ENCODE data around the gene SLC25A21.
"Not testable (repeated sequence)": the region's sequence is repeated elsewhere in the genome, so short reads cannot be mapped to it uniquely, and the experiment has no call there.

Gene SLC25A21

DNA sequence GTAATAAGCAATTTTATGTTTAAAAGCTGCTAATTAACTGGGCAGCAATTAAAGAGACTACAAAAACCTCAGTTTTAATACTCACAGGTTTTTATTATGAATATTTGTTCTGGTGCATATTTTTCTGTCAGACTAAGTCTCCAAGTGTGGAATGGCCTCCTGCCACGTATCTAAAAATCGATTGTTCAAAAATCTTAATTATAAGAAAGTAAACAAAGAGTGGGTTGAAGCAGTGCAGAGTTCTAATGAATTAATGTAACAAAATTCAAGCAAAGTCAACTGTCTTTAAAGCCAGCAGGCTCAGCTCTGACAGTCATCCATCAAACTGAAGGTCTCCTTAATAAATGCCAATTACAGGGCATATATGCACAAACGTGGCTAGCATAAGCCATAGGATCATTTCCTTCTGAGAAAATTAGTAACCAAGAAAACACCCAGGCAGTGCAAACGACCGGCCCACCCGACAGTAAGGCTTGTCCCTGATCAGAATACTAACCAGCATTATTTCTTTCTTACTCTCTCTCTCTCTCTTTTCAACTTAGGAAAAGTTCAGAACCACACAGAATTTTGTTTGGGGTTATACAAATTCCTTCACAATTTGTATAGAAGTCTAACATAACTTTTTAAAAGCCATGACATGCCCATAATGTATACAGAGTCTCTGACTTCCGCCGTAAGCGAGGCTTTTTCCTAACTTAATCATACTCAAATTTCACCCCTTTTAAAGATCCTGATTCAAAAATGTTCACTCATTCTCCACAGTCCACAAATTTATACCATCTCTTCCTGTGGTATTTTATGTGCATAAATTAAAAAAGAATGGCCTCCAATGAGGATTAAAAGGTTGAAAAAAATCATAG is 83.8 kb downstream of the SLC25A21 start:
- DNase-seq (ENCODE audit: low read depth), result no peak

DNA sequence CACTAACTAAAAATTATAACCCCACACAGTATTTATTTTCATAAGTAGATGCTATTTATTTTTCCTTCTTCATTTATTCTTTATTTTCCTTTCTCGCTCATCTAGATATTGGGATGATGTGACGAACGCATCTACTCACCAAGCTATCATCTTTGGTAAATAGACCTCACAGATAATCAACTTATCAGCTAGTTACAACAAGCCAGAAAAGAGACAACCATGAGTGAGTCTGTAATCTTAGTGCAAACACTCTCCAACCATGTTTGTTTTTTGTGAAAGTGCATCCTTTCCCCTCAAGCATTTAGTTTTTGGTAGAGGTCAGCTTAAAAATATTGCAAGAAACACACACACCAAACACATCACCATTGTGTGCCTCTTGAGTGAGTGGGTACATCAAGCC is 84.9 kb downstream of the SLC25A21 start:
- no peak for DNase-seq (ENCODE audit: low read depth)

DNA sequence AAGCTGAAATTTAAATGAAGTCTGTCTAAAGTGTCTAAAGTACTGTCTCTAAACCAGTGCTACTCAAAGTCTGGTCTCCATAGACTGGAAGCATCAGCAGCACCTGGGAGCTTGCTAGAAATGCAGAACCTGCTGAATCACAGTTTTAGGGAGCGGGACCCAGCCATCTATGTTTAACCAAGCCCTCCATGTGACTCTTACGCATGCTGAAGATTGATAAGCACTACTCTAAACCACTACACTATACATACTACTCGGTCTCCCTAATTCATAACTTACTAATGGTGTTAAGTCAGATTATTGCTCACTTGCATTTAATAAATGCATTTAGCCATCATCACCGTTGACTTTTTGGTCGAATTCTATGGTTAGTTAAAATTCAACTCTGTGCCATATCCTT is 88.8 kb downstream of the SLC25A21 start:
- no peak for DNase-seq (ENCODE audit: low read depth)

DNA sequence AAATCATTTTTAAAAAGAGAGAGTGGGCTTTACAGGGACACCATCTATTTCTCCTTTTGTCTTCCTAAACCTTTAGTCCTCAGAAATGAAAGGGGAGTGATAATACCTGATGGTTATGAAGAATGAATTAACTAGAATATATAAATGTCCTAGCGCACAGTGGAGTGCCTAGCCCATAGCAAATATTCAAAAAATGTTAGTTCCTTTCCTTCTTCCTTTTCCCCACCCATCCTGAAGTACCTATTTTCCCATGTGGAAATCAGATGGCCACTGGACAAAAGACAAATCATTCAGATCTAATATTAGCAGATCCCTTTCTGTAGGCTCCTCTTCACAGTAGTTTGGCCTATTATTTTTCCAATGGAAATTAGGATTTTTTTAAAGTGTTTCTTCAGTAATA is 90.0 kb downstream of the SLC25A21 start:
- no peak for DNase-seq (ENCODE audit: low read depth)

DNA sequence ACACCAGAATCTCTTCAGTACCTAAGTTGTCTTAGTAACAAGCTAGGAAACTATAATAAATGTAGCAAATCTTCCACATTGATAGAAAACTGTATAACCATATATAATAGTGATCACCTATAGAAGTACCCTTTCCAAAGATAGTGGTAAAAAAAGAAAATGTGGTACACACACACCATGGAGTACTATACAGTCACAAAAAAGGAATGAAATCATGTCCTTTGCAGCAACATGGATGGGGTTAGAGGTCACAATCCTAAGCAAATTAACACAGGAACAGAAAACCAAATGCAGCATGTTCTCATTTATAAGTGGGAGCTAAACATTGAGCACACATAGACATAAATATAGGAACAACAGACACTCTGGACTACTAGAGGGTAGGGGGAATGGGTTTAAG is 90.5 kb downstream of the SLC25A21 start:
- no peak for DNase-seq (ENCODE audit: low read depth)

DNA sequence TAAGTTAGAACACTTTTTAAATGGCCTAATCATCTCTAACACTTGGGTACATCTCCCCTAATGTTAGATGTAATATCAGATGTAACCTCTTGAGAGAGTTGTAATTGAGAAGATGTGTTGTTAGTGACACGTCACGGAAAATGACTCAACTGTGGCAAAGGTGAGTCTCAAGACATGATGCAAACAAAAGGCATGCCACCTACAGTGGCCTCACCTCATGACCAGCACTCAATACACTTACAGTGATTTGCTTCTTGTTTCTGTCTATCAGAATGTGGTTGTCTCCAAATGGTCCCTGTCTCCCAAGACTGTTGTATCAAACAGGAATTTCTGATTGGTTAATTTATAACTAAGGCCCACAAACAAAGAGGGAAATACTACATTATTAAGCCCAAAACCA is 91.2 kb downstream of the SLC25A21 start:
- DNase-seq (ENCODE audit: low read depth), result no peak

DNA sequence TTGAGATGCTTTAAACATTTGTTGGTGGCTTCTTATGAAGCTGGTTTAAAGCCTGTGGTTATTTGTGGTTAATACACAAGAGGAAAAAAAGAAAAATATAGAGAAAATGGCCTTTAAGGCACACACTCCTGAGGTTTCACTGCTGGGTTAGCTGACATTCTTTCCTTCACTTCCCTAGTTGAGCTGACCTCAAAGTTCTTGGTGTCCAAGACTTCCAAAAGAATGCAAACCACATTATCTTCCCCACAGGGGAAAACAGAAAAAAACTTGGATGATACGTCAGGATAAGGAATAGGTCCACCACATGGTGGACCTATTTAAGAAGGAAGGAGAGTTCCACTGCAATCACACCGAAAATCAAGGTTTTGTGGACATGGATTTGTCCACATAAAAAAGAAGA is 94.3 kb downstream of the SLC25A21 start:
- DNase-seq (ENCODE audit: low read depth), result no peak

DNA sequence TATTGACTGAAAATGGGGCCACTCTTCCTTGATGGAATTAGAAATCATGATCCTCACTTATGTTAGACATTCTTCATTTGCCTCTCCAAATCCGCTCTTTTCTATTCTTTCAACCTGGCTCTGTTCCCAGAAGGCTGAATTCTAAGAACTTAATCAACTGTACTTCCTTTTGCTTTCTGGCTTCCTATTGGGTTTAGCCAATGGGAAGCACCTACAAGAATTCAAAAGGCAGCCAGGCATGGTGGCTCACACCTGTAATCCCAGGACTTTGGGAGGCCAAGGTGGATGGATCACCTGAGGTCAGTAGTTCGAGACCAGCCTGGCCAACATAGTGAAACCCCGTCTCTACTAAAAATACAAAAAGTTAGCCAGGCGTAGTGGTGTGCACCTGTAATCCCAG is 98.1 kb downstream of the SLC25A21 start:
- not testable (repeated sequence) for DNase-seq (ENCODE audit: low read depth)

DNA sequence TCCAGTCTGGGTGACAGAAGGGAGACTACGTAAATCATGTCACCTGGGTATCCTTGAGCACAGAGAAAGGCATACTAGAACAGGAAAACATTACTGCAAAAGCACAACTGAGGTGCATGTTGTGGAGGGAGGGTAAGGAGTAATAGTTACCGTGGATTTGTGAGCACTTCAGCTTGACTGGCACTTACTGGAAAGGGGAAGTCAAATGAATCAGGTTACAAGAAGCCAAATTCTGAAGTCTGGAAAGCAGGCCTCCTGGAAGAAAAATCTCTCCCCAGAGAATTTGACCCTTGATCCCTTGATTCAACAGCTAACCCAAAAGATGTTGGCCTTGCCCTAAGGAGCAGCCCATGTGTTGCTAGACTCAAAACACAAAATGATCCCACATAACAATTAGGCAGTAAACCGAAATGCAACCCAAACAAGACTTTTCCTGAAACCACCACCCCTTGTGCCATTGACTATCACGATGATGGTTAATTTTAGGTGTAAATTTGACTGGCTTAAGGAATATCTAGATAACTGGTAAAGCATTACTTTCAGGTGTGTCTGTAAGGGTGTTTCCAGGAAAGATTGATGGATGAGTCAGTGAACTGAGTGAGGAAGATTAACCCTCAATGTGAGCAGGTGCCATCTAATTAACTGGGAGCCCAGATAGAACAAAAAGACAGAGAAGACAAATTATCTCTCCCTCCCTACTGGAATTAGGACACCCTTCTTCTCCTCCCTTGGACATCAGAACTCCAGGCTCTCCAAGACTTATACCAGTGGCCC is 108.8 kb downstream of the SLC25A21 start:
- DNase-seq (ENCODE audit: low read depth), result no peak

DNA sequence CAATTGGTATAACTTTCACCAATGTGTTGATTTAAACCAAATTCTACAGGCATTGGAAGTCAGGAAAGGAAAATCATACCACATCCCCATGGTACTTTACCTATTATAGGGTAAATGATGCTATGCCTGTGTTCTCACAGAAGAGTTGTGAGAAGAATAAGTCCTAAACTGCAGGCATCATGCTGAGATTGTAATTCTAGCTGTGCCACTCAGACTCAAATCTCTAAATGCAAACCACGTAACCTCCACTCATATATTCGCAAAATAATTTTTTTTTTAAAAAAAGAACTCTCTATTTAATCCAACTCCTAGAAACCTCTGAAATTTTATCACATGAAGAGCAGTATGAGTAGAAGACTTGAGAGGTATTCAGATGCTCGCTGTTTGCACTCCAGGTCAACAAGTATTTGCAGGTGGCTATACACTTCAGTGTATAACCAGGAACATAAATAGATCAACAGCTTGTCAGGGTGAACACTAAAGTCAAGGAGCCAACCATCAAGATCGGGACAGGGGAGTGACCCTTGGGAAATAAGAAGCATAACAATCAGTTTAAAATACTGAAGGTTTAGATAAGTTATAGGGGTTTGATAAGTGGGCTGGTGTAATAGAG is 110.1 kb downstream of the SLC25A21 start:
- no peak for DNase-seq (ENCODE audit: low read depth)

DNA sequence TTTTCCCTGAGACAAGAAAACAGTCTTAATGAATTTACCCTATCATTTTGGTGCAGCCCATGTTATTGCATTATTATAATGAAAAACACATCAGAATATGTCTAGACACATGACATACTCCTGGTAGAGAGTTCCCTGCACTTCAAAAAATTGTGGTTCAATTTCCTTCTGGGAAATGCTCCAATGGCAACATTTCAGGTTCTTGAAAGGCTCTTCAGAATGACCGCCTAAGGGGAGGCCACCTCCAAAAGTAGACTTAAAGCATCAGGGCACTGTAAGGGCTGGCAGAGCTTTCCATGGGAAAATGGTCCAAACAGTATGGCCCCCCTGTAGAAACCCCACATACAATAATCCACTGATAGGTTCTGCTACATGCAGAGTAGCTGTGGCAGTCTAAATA is 110.7 kb downstream of the SLC25A21 start:
- no peak for DNase-seq (ENCODE audit: low read depth)

DNA sequence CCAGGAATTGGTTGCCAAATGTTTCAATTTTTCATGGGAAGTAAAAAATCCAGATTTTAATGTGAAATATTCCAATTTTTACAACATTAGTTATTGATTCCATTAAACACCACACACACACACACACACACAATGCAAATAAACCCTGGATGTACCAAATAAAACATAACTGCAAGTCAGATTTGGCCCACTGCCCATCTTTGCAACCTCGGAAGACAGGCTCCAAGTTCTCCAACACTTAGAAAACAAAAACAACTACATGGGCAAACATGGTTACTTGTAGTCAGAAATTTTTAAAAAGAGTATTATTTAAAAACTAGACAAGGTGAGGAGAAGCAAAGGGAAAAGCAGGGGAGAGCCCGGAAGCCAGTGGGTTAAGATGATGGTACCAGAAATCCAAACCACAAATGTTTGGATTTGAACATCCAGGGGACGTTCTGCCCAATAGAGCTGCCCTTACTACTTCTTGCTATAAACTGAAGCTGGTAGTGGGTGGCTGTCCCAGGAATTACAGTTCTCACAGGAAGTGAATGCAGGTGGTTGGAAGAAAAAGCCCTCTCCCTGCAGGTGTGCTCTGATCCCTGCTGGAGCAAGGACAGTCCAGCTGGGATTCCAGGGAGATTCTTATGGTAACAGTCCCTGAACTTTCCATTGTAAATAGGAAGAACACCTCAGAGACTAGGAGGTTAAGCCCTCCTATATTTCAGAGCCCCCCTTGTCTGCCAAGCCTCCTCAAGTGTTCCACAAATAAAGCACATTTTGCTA is 111.7 kb downstream of the SLC25A21 start:
- DNase-seq (ENCODE audit: low read depth), result no peak

DNA sequence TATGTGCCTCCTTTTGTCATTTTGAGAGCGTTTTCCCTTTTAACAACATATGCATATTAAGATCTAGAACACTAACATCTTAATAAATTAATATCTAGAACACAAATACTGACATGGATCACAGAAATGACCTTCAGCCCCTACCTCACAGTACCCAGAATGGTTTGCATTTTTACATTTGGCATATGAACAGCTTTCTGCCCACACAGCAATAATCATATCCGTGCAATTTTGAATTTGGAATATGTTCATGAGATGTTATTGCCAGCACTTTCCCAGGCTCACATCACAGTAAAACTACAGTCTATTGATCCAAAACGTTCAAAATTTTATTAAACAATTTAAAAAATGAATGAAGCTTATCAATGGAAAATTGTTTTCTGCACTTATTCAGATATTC is 114.6 kb downstream of the SLC25A21 start:
- no peak for DNase-seq (ENCODE audit: low read depth)

DNA sequence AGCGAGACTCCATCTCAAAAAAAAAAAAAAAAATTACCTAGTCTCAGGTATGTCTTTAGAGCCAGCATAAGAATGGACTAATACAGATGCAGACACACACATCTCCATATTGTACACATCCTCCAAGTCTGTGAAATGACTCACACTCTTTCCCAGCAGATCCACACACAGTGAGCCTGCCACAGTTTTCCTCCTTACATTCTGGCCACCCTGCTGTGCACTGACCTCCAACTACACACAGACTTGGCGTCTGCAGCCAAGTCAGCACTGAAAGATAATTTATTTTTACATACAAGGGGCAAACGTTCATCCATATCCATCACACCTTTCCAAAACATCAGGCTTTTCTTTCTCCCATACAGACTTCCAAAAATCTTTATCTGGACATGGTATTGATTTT is 115.9 kb downstream of the SLC25A21 start:
- DNase-seq (ENCODE audit: low read depth), result no peak

DNA sequence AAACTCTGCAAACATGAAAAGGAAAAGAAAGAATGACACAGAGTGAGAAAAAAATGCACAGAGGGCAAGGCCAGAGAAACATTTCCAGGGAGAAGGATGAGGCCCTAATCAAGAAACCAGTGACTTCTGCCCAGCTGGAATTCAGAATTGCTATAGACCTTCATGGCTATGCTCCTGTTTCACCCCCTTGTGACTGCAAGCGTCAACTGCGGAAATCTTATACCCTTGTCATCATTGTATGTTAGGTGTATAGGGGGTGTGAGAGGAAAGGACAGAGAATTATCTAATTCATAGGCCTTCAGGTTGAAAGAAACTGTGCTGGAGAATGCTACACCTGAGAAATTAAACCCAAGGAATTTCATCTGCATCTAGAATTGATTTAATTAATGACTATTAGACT is 117.5 kb downstream of the SLC25A21 start:
- no peak for DNase-seq (ENCODE audit: low read depth)

DNA sequence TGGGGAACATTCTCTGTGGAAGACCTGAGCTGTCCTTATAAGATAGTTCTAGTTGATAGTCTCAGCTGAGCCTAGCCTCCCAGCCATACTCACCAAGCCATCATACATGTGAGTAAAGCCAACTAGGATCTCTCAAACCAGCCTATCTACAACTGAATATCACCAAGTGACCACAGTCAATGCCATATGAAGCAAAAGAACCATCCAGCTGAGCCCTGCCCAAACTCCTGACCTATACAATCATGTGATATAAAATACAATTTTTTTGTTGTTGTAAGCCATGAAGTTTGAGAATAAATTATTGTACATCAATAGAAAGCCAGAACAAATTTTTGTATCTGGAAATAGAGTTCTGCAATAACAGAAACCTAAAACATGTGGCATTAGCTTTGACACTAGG is 118.3 kb downstream of the SLC25A21 start:
- no peak for DNase-seq (ENCODE audit: low read depth)

DNA sequence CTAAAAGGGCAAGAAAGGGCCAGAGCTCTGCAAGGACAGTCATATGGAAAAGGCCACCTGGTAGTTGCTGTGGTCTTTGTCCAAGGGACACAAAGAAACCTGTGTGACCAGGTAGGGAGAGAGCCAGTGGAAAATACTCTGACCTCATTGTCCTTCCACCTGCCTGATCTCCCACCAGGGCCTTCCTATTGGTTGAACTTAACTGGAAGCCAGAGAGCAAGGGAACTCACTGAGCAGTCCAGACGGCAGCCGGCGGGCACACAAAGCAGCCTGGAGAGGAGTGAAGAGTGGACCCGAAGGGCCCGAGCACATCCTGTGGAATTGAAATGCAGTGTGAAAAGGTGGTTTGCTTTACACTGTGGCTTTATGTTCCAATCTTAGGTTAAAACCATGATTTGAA is 120.7 kb downstream of the SLC25A21 start:
- DNase-seq (ENCODE audit: low read depth), result no peak

DNA sequence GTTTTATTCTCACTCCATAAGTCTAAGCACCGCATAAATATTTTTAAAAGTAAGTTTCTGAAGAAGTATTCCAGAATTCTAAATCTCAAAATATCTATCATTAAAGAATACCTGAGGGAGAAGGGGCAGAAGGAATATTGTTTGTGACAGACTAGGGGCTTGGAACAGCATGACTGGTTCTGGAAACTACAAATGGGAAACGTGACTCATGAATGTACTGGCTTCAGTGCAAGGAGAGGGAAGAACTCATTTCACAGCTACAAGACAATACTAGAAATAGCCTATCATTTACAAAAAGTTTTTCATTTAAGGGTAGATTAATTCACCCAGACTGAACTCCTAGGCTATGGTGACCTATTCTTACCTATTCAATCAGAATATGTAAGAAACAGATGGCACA is 121.3 kb downstream of the SLC25A21 start:
- DNase-seq (ENCODE audit: low read depth), result no peak

DNA sequence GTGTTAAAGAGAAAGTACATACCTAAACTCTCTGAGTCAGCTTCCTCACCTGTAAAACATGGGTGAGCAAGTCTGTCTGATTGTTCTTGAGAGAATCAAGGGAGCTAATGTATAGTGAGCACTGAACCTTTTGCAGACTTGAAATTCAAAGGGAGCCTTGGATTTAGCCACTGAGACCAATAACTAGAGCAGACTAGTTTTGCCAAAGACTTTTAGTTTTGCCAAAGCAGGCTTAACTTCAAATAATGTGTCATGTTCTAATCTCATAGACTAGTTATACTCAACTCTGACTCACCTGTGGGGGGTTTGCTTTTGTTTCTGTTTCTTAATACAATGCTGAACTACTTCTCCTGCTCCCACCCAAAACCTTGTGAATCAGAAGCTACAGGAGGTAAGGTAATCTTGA is 123.7 kb downstream of the SLC25A21 start:
- DNase-seq (ENCODE audit: low read depth), result no peak

DNA sequence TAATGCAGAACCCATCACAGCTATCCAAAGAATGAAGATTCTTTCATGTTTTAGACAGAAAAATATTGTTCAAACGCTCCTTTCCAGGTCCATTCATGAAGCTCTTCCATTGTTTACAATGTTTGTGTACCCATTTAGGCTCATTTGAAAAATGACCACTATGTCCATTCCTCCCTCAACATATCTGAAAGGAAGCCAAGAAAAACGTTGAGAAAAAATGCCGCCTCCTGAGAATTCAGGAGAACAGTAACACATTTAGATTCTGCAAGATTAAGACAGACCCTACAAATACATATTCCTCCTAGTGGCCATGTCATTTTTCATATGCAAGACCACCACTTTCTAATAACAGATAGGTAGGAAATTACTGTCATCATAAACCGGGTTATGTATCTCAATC is 124.4 kb downstream of the SLC25A21 start:
- no peak for DNase-seq (ENCODE audit: low read depth)

DNA sequence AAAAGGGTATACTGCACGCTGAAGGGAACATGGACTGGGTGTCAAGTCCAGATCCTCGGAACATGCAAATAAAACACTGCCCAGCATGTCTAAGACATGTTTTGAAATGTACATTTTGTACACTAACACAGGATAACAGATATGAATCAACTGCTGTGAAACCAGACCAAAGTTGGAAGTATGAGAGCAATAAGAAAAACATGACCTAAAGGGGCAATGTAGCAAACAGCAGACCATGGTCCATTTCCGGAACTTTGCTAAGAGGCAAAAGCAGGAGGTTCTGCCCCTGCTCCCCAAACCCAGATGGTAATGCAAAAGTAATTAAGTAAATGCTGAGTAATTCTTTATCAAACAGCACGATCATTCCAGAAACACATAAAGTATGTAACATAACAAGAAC is 125.2 kb downstream of the SLC25A21 start:
- no peak for DNase-seq (ENCODE audit: low read depth)

DNA sequence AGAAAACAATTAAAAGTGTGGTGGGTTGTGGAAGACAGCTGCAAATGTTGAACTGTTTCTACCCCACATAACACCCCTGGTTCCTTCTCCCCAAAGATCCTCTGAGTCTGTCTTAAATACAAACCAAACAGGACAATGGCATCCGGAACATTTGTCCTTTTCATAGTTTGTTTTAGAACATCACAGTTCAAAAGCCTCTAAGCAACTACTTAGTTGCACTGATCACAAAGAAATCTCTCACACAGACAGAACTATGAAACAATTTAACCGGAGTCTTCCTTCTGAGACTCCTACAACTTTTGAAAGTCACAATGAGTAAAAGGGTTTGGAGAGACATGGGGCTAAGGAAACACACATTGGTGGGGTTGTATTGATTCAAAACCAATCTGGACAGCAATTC is 125.6 kb downstream of the SLC25A21 start:
- DNase-seq (ENCODE audit: low read depth), result no peak

Data from activated T-cell treated with anti-CD3 and anti-CD28 coated beads for 1 hour (primary cell).